NCI-H345 treated with DMSO at 0.1 percent for 48 hours (cell line): ENCODE measurements around the gene TRIM47.
A peak's percentile ranks its signal among the peaks of the same experiment; 100 is the strongest.
"Not testable (repeated sequence)": the region's sequence is repeated elsewhere in the genome, so short reads cannot be mapped to it uniquely, and the experiment has no call there.

Experiments
- DNase-seq: peaks from one replicate; lab custom pipeline; 2025; ENCODE audit not compliant: unreplicated experiment; lab: John Stamatoyannopoulos, UW

TRIM47 gene

GRCh38 chr17:75869282-75870141 is 8.9 kb downstream of the TRIM47 start:
- DNase-seq: no peak

- DNase-seq: not testable (repeated sequence)
Measured at GRCh38 chr17:75868730-75869281, 9.6 kb downstream of the TRIM47 start.

GRCh38 chr17:75865404-75866188 is 12.8 kb downstream of the TRIM47 start:
- DNase-seq: not testable (repeated sequence)

- not testable (repeated sequence) for DNase-seq
Measured at GRCh38 chr17:75864887-75865286, 13.5 kb downstream of the TRIM47 start.

GRCh38 chr17:75864448-75864871 is 13.9 kb downstream of the TRIM47 start:
- DNase-seq: peak; percentile 25

GRCh38 chr17:75861927-75862317 is 16.5 kb downstream of the TRIM47 start:
- DNase-seq: no peak

GRCh38 chr17:75859358-75859757 is 19.0 kb downstream of the TRIM47 start:
- DNase-seq: not testable (repeated sequence)

- no peak for DNase-seq
Measured at GRCh38 chr17:75856062-75856756, 22.2 kb downstream of the TRIM47 start.

GRCh38 chr17:75855310-75856061 is 22.9 kb downstream of the TRIM47 start, which contains the start of gene WBP2:
TSS of gene WBP2 (minus strand) at chr17:75855335. CDS start at chr17:75855297, 38 bp downstream.
- peak; percentile 100 for DNase-seq

- no peak for DNase-seq
Measured at GRCh38 chr17:75854881-75855309, 23.5 kb downstream of the TRIM47 start.

GRCh38 chr17:75854101-75854748 is 24.2 kb downstream of the TRIM47 start:
- no peak for DNase-seq

- no peak for DNase-seq
Measured at GRCh38 chr17:75853433-75853832, 24.9 kb downstream of the TRIM47 start.

- not testable (repeated sequence) for DNase-seq
Measured at GRCh38 chr17:75851693-75851991, 26.7 kb downstream of the TRIM47 start.

GRCh38 chr17:75850928-75851692 is 27.3 kb downstream of the TRIM47 start:
- DNase-seq: no peak

GRCh38 chr17:75849724-75850123 is 28.7 kb downstream of the TRIM47 start:
- no peak for DNase-seq

GRCh38 chr17:75849279-75849646 is 29.1 kb downstream of the TRIM47 start:
- no peak for DNase-seq

- DNase-seq: peak; percentile 21
Measured at GRCh38 chr17:75848523-75849278, 29.7 kb downstream of the TRIM47 start.
